Measurements from ENCODE around the gene TARDBP.
A peak's percentile ranks its signal among the peaks of the same experiment; 100 is the strongest.
"Not testable (repeated sequence)": the region's sequence is repeated elsewhere in the genome, so short reads cannot be mapped to it uniquely, and the experiment has no call there.

TARDBP gene

DNA sequence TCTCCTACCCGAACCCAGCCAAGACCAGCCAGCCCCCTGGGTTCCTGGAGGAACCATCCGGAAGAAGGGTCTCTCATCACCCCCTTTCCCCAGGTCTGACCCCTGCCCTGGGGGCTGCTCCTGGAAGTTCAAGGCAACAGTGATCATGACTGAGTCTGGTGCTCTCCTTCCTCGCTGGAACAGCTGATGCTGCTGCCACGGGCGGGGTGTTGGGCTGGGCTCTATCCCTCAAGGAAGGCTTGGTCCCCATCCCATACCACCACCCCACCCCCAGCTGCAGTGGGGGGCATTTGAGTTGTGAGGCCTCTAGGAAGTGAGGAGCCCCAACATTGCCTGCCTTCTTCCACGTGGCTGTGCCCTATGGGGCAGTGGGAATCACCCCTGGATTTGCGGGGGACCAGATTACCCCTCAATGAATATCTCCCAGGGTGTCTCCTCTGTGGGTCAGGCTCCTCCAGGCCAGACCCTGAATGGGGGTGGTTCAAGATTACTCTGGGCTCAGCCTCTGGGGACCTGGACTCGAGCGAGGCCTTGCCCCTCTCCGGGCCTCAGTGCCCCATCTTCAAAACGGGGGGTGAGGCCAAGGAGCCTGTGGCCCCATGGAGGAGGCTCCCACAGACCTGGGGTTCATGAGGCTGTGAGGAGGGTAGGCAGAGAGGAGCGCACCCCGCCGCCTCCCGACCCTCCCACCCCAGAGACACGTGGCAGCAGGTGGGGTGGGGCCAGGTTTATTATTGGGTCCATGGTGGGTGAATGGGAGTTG is 31.8 kb downstream of the TARDBP start:
- DNase-seq, result no peak

DNA sequence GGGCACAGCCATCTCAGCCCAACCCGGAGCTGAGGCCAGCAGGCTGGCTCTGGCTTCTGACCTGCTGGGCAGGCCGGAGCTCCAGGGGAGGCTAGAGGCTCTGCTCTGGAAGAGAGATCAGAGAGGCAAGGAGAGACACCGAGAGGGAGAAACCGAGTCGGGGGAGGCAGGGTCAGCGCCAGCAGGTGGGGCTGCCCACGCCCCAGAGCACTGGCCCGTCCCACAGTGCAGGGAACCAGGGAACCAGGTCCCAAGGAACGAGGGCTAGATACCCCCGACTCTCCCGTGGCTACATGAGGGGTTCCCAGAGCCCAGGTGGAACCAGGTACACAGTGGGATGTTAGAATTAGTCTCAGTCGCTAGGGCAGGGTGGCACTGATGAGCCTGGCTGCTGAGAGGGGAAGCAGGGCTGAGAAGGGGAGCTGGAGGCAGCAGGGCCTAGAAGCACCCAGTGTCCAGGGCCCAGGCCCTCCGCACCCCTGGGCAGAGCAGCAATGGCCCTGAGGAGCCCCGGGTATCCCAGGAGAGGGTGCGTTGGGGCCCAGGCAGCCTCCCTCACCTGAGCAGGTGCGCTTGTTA is 32.5 kb downstream of the TARDBP start:
- no peak for DNase-seq

DNA sequence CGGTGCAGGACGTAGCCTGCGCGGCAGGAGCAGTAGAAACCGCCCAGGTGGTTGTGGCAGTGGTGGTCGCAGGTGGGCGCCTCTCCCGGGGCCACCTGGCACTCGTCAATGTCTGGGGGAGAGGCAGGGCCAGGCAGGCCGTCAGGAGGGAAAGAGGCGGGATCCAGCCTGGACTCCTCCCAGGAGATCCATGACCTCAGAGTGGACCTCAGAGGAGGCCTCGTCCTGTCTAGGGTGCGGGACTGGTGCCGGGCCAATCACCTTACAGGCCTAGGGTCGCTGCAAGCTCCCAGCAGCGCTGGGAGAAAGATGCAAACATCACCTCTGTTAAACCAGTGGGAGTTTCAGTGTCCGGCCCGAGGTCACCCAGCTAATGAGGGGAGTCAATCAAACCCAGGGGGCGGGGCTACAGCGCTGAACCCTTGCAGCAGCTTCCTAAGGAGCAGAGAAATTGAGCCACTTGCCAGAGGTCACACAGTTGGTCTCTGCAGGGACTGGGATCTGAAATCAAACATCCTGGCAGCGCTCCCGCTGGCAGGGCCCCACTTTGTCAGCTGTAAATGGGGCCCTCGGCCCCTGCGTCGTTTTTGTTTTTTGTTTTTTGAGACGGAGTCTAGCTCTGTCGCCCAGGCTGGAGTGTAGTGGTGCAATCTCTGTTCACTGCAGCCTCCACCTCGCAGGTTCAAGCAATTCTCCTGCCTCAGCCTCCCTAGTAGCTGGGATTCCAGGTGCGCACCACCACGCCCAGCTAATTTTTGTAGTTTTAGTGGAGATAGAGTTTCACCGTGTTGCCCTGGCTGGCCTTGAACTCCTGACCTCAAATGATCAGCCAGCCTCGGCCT is 33.2 kb downstream of the TARDBP start:
- DNase-seq, result no peak

DNA sequence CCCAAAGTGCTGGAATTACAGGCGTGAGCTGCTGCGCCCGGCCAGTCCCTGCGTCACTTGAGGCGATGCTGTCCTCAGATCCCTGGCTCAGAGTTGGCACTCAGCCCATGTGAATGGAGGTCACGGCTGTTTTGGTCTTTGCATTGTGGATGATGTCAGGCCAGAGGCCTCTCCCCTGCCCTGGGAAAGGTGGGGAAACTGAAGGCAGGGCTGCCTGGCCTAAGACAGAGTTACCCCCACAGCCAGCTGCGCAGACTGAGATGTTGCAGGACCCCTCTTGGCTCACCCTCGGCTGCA is 33.8 kb downstream of the TARDBP start:
- DNase-seq, result peak; percentile 33

DNA sequence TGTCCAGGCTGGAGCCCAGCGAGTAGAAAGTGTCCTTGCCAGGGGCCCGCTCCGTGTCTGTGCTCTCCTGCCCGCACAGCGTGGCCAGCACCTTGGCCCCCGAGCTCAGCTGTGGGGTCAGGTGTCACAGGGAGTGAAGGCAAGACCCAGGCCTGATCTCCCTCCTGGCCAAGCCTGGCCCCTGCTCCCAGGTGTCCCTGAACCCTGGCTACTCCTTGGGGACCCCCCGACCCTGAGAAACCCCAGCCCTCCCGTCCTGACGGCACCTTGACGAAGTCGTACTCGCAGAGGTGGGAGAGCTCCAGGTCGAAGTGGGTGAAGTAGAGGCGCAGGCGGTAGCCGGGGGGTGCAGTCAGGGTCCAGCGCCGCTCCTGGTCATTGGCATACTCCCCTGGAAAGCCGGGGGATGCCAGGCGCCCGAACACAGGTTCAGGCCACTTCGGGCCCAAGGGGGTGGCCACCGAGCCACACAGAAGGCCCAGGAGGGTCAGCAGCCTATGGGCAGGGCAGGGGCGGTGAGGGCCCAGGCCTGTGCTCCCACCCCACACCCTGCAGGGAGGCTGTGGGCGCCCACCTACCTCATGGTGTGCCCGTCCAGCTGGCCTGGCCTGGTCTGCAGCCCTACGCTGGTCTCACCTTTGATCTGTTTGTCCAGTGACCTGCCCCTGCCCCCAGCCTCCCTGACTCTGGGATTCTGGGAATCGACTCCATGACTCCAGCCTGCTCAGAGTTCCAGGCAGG is 34.3 kb downstream of the TARDBP start, which contains the start of gene MASP2:
TSS of gene MASP2 (minus strand) at position 615 of the 741 bp plus-strand sequence. CDS start at position 583, 32 bp downstream.
- DNase-seq, result no peak

DNA sequence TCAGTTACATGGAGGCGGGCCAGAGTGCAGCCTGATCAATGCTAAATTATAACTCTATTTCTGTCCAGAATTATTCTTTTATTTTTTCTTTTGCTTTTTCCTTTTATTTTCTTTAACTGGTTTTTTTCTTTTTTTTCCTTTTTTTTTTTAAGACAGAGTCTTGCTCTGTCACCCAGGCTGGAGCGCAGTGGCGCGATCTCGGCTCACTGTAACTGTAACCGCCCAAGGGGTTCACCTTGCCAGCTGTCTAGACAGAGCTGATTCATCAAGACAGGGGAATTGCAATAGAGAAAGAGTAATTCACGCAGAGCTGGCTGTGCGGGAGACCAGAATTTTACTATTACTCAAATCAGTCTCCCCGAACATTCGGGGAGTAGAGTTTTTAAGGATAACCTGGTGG is 38.7 kb downstream of the TARDBP start:
- DNase-seq, result not testable (repeated sequence)

DNA sequence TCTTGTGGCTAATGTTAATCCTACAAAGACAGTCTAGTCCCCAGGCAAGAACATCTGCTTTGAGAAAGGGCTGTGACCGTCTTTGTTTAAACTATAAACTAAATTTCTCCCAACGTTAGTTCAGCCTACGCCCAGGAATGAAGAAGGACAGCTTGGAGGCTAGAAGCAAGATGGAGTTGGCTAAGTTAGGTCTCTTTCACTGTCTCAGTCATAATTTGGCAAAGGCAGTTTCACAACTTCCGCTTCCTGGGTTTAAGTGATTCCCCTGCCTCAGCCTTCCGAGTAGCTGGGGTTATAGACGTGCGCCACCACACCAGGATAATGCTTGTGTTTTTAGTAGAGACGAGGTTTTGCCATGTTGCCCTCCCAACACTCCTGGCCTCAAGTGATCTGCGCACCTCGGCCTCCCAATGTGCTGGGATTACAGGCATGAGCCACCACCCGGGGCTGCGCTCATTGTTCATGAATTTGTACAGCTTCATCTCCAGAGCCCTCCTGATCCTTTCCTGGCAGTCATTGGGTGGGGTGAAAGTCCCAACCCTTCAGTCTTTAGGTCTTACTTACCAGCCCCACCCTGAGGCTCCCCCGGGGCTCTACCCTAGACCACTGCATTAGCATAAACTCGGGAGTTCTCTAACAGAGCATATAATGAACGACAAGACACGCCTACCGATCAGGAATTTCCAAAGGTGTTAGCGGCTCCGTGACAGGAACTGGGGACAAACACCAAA is 39.5 kb downstream of the TARDBP start:
- peak; percentile 83 for DNase-seq

DNA sequence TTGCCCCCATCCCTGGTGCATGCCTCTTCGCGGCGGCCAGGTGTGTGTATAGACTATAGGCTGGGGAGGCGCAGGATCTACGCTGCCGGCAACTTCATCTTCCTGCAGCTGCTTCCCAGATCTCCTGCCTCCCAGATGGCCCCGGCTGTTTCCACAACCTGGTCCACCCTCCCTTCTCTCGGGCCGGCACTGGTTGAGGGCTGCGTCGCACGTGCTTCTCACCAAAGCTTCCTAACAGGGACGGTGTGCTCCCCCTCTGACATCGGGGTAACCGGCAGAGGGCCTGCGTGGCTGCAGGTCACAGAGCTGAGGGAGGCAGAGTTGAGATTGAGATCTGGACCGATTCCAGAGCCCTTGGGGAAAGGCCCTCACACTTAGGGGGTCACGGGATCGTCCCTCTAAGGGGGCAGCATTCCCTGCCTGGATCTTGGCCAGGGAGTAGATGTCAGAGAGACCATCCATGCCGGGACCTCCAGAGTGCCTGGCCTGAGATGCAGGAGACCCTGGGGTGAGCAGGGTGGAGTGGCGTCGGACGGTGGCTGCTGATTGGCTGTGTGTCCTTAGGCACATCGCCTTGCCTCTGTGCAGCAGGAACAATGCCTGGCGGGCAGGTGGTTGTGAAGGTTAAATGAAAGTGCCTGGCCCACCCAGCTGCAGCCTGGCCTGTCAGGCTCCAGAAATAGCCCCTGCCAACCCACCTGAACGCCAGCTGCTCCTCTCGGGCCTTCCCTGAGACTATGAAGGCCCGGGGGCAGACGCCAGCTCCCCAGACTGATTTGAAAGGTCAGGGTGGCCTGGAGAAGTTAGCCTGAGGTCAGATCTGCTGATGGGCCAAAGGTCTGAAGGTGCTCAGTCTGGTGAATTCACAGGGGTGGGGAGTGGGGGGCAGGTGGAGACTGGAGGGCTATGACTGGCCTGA is 40.6 kb downstream of the TARDBP start:
- peak; percentile 91 for DNase-seq

DNA sequence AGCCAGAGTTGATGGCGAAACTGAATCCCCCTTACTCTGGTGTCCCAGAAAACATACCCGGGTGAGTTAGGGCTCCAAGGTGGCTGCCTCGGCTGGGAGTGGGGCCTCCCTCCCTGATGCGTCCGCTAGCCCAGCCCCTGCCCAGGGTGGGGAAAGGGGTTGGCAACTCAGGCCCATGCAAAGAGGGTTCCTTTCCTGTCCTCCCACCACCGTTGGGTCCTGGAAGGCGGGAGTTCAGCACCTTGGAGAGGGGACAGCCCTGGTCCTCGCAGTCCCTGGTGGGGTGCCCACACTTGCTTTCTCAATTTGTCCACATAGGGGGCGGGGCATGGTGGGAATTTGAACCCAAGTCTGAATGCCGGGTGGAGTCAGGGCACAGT is 41.3 kb downstream of the TARDBP start:
- DNase-seq, result peak; percentile 53

DNA sequence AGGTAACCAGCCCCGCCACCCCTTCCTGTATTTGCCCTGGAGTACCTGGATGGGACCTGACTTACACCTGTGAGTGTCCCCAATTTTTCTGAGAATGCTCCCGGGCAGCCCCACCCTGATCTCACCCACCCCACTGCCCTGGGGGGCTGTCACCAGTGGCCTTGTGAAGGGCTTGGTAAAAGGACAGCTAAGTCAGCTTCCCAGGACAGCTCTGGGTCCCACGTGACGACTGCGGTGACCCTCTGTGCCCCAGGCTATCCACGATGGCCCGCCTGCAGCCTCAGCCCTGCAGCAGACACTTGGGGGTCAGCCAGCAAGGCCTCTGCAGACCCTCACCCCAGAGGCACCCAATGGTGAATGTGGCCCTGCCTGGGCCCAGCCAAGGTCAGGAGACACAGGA is 41.7 kb downstream of the TARDBP start:
- DNase-seq, result no peak

DNA sequence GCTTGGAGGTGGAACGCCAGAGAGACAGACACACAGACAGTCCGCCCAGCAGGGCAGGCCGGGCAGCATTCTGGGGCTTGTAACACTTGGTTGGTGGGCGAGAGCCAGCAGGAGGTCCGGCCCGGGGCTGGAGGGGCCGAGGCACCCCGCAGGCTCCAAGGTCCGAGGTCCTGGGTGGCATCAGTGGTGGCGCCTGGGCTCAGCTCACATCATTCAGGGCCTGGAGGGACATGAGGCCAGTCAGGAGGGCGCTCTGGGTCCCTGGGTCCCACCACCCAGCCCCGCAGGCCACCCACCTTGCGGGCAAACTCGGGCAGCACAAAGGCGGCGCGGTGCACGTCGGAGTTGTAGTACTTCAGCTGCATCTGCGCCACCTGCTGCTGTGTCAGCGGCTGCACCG is 42.2 kb downstream of the TARDBP start:
- DNase-seq, result no peak

DNA sequence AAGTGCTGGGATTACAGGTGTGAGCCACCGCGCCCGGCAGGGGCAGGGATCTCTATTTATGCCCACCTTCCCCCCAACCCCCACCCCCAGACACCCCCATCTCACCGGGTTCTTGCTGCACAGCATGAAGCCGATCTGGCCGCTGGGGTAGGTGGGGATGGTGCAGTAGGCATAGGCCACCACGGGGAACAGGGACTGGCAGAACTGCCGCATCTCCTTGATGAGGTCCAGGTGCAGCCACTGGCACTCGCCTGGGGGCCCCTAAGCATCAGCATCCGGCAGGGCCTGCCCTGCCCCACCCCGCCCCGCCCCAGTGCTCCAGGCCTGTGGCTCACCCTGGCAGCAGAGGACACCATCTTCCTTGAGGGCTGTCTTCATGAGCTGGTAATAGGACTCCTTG is 43.2 kb downstream of the TARDBP start:
- DNase-seq, result no peak

DNA sequence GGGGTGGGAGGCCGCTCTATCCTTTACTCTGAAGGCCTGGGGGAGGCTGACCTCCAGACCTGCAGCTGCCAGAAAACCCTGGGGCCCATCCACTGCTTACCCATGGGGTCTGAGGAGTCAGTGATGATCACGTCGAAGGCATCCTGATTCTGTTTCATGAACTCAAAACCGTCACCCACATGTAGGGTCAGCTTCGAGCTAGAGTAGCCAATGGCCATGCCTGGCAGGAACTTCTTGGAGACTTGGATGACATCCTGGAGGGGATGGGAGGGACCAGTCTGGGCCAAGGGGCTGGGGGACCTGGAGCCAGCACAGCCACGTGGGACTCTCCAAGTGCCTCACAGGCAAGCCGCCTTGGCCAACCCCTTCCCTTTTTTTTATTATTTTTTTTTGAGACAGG is 44.0 kb downstream of the TARDBP start:
- DNase-seq, result no peak

DNA sequence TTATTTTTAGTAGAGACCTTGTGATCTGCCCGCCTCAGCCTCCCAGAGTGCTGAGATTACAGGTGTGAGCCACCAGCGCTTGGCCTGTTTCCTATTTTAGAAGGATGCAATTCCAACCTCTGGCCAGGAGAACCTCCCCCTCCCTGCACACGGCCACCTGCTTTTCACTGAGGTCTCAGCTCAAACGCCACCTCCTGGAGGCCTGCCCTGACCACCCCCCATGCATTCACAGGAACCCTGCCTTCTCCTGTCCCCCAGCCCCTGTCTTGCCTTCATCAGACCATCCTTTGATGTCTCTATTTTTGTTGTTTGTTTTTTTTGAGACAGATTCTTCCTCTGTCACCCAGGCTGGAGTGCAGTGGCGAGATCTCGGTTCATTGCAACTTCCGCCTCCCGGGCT is 45.0 kb downstream of the TARDBP start:
- DNase-seq, result peak; percentile 20

DNA sequence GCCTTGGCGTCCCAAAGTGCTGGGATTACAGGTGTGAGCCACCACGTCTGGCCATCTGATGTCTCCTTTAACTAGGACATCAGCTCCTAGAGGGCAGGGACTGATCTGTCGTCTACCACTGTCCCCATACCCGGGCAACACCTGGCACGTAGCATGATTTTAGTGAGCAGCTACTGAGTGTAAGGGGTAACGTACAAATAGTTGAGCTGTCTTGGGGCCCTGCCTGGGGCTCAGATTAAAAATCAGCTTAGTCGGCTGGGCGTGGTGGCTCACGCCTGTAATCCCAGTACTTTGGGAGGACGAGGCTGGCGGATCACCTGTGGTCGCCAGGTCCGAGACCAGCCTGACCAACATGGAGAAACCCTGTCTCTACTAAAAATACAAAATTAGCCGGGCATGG is 45.6 kb downstream of the TARDBP start:
- DNase-seq, result peak; percentile 27

DNA sequence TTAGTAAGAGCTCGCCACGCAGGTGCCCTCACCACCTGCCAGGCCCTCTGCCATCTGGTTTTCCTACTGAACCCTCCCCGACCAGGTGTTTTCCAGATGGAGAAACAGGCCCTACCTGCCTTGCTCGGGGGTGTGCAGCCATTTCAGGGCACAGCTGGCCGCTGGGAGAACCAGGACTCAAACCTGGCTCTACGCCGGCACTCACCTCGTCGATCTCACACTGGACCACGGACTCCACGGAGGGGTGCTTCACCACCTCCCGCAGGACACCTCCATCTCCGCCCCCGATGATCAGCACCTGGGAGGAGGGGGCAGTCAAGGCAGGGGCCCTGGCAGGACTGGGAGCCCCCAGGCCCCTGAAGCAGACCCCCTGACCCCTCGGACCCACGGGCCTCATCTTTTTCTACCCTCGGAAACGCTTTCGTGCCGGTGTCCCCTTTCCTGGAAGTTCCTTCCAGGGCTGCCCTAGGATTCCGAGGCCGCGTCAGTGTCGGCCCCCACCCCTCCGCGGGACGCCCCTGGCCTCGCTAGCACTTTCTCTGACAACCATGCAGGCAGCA is 46.2 kb downstream of the TARDBP start:
- peak; percentile 28 for DNase-seq

DNA sequence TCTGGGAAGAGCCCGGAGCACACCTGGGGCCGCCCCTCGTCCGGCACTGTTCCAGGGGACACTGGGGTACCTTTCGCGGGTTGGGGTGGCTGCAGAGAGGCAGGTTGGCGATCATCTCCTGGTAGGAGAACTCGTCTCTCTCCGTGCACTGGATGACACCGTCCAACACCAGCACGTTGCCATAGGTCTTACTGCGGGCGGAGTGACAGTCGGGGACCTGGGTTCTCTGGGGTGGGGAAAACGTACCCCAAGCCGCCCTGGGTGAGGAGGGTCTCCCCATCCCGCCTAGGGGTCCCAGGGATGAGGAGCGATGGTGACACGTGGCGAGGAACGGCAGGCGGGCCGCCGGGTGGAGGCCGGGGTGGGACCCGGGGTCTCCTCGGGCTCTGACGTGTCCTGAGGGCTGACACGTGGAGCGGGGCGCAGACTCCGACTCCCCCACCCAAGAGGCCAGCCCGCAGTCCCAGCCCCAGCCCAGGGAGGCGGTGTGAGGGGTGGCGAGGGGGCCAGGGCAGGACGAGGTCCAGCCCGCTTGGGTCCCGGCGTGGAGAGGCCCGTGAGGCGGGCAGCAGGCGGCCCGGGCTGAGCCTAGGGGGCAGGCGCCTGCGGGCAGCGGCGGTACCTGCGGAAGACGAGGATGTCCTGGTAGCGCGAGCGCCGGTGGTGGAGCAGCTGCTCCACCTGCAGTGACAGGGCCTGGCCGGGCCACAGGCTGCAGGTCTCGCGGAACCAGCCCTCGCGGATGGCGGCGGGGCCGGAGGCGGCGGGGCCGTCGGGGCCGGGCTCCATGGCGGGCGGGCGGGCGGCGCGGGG is 46.9 kb downstream of the TARDBP start:
- DNase-seq, result peak; percentile 57

DNA sequence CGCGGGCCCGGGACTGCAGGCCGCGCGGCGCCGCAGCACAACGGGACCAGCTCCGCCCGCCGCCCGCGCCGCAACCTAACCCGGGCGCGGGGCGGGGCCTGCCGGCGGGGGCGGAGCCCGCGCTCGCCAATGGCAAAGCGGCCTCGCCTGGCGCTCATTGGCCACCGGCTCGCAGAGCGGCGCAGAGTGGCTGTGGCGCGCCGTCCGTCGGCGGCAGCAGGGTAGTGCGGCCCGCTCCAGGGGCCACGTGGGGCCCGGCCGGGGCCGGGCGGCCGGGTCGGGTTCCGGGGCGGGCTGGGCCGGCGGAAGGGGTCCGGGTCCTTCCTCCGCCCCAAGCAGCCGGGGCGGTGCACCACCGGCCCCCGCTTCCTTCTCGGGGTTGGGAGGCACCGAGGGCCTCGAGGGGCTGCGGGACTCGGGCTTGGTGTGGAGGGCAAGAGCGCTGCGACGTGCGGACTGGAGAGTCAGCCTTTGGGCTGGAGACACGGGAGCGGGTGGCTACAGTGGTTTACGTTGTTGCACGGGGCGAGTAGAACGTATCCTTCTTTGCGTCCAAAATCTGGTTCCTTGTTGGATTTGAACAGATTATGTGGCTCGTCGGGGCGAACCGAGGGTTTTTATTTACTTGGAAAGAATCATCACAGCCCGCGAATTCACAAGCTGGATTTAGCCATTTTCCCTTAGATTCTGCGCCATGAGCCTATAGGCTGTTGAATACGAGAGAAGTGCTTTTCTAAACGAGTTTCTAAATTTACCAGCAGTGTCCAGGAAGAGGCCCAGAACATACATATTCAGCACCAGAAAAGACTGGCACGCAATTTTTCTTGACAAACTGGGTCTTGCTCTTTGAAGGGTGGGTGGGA is 47.7 kb downstream of the TARDBP start, which contains the start of gene SRM:
TSS of gene SRM (minus strand) at position 51 of the 863 bp plus-strand sequence. CDS start 75 bp downstream, outside the sequence.
- DNase-seq, result peak; percentile 96

Data from NCI-H82 (cell line).